Smooth muscle cell (in vitro differentiated cells): ENCODE data around the gene SH3RF2. TPM values are rescaled to one million over a fixed set of nuclear protein-coding genes. Genes with fewer than 3 reads are reported as not detected.

ENCODE experiments used
- DNase-seq: peaks from one replicate; lab custom pipeline; 2025; ENCODE audit not compliant: unreplicated experiment; lab: John Stamatoyannopoulos, UW
- H2AFZ ChIP-seq: fragments of 200-600 bp; sonication (generic); 2 replicates; pipeline ENCODE4 v1.6.0; 2016; ENCODE audit warnings: antibody characterized with exemption, low read depth, mild to moderate bottlenecking
- H3F3A ChIP-seq: fragments of 200-600 bp; sonication (generic); 2 replicates; pipeline ENCODE4 v1.6.0; 2017; ENCODE audit warnings: antibody characterized with exemption, low read depth
- H3K27ac ChIP-seq: fragments of 200-600 bp; sonication (generic); 2 replicates; pipeline ENCODE4 v1.5.1; 2016; ENCODE audit warnings: low read depth, mild to moderate bottlenecking
- H3K27me3 ChIP-seq: fragments of 200-600 bp; sonication (generic); 2 replicates; pipeline ENCODE4 v1.6.1; 2016; ENCODE audit warnings: low read depth, mild to moderate bottlenecking
- H3K36me3 ChIP-seq: fragments of 200-600 bp; sonication (generic); 2 replicates; pipeline ENCODE4 v1.5.1; 2016; ENCODE audit warnings: low read depth
- H3K4me1 ChIP-seq: fragments of 200-600 bp; sonication (generic); 2 replicates; pipeline ENCODE4 v1.5.1; 2016; ENCODE audit warnings: low read depth
- H3K4me2 ChIP-seq: fragments of 200-600 bp; sonication (generic); 2 replicates; pipeline ENCODE4 v1.6.0; 2016; ENCODE audit warnings: mild to moderate bottlenecking
- H3K4me3 ChIP-seq: fragments of 200-600 bp; sonication (generic); 2 replicates; pipeline ENCODE4 v1.5.1; 2016; ENCODE audit warnings: mild to moderate bottlenecking
- H3K79me2 ChIP-seq: fragments of 200-600 bp; sonication (generic); 2 replicates; pipeline ENCODE4 v1.6.0; 2016; ENCODE audit warnings: low read depth, mild to moderate bottlenecking
- H3K9ac ChIP-seq: fragments of 200-600 bp; sonication (generic); 2 replicates; pipeline ENCODE4 v1.6.0; 2016; ENCODE audit warnings: low read depth
- H3K9me3 ChIP-seq: fragments of 200-600 bp; sonication (generic); replicated peaks from 2 replicates; pipeline ENCODE4 v1.5.1; 2016; ENCODE audit warnings: low read depth
- H4K20me1 ChIP-seq: fragments of 200-600 bp; sonication (generic); 2 replicates; pipeline ENCODE4 v1.6.0; 2016; ENCODE audit warnings: low read depth
- CTCF ChIP-seq: fragments of 200-600 bp; sonication (generic); IDR thresholded peaks from 2 replicates; pipeline ENCODE4 v1.5.1; 2017; ENCODE audit warnings: borderline replicate concordance, mild to moderate bottlenecking, antibody characterized with exemption; ENCODE audit not compliant: insufficient read depth, poor library complexity, severe bottlenecking
- WGBS: methylation state at CpG from one replicate; pipeline ENCODE4 v1.1.7; 2016; ENCODE audit warnings: low lambda C conversion rate; 5-methylcytosine and 5-hydroxymethylcytosine counted together
- polyA plus RNA-seq: library from polyadenylated mRNA; unstranded; fragments of >200 nt; fragmentation: Nextera tagmentation; extraction: Ambion mirVana; gene quantifications from 2 replicates; pipeline ENCODE4 v1.2.1, GENCODE V29; 2016
- total RNA-seq: library from RNA; depleted of rRNA; stranded (reverse); fragments of >200 nt; gene quantifications from 2 replicates; pipeline ENCODE4 v1.2.3, GENCODE V29; 2014

SH3RF2 gene
- total and polyA plus RNA-seq, 2 experiments from 2014 or later: 1.0 to 2.0 TPM

- 100% methylated on average over 2 of the region's 2 CpGs for WGBS
- Histone ChIP-seq H3K9me3 (no peaks in the 10 kb centered on the region), H3K4me1 (no peaks in the 10 kb centered on the region), H3K27me3 (peaks cover 27% of the 10 kb centered on the region), H3K4me2 (no peak overlapping the region), H3K79me2 (no peaks in the 10 kb centered on the region), H3K27ac (no peak overlapping the region), H2AFZ (no peak overlapping the region), H3K4me3 (no peak overlapping the region), H3K9ac (no peak overlapping the region), H4K20me1 (no peaks in the 10 kb centered on the region), H3F3A (no peaks in the 10 kb centered on the region), H3K36me3 (no peaks in the 10 kb centered on the region)
- DNase-seq: no peak
- TF ChIP-seq CTCF: no peak
These were observed 133.4 kb downstream of the SH3RF2 start for GRCh38 chr5:146069780-146070099.

- H3K27ac ChIP-seq: no peak overlapping the region
- H3K36me3 ChIP-seq: no peaks in the 10 kb centered on the region
- H3K79me2 ChIP-seq: no peaks in the 10 kb centered on the region
- no peak overlapping the region for H3K4me3 ChIP-seq
- no peak for DNase-seq
- no peaks in the 10 kb centered on the region for H3K9me3 ChIP-seq
- no peak overlapping the region for H3K4me2 ChIP-seq
- WGBS: 94% methylated on average over 3 of the region's 3 CpGs
- TF ChIP-seq CTCF: no peak
- no peaks in the 10 kb centered on the region for H3K4me1 ChIP-seq
- peaks cover 30% of the 10 kb centered on the region for H3K27me3 ChIP-seq
- no peaks in the 10 kb centered on the region for H4K20me1 ChIP-seq
- no peaks in the 10 kb centered on the region for H3F3A ChIP-seq
- no peak overlapping the region for H3K9ac ChIP-seq
- H2AFZ ChIP-seq: no peak overlapping the region
These were observed 134.4 kb downstream of the SH3RF2 start for GRCh38 chr5:146070746-146071145.

GRCh38 chr5:146071171-146071570, 134.8 kb downstream of the SH3RF2 start:
- H3K4me2 ChIP-seq: no peak overlapping the region
- H3K9me3 ChIP-seq: no peaks in the 10 kb centered on the region
- no peak for DNase-seq
- no peaks in the 10 kb centered on the region for H3K36me3 ChIP-seq
- H3F3A ChIP-seq: no peaks in the 10 kb centered on the region
- H3K4me3 ChIP-seq: no peak overlapping the region
- no peaks in the 10 kb centered on the region for H4K20me1 ChIP-seq
- H3K79me2 ChIP-seq: no peaks in the 10 kb centered on the region
- H3K27me3 ChIP-seq: peaks cover 30% of the 10 kb centered on the region
- 73% methylated on average over 4 of the region's 4 CpGs for WGBS
- no peak overlapping the region for H3K27ac ChIP-seq
- no peaks in the 10 kb centered on the region for H3K4me1 ChIP-seq
- H3K9ac ChIP-seq: no peak overlapping the region
- TF ChIP-seq CTCF: no peak
- H2AFZ ChIP-seq: no peak overlapping the region

- H3K27ac ChIP-seq: no peak overlapping the region
- no peaks in the 10 kb centered on the region for H3K79me2 ChIP-seq
- H3K9me3 ChIP-seq: no peaks in the 10 kb centered on the region
- peaks cover 45% of the 10 kb centered on the region for H3K27me3 ChIP-seq
- no peak overlapping the region for H3K4me2 ChIP-seq
- H3K9ac ChIP-seq: no peak overlapping the region
- no peaks in the 10 kb centered on the region for H4K20me1 ChIP-seq
- no peaks in the 10 kb centered on the region for H3K4me1 ChIP-seq
- H2AFZ ChIP-seq: no peak overlapping the region
- no peak for TF ChIP-seq CTCF
- WGBS: 83% methylated on average over 2 of the region's 2 CpGs
- H3K4me3 ChIP-seq: no peak overlapping the region
- no peaks in the 10 kb centered on the region for H3K36me3 ChIP-seq
- H3F3A ChIP-seq: no peaks in the 10 kb centered on the region
- no peak for DNase-seq
These were observed 136.2 kb downstream of the SH3RF2 start for GRCh38 chr5:146072595-146072994.
